Skeletal muscle satellite cell (primary cell): Measurements from ENCODE around the gene SERTAD2.
A peak's percentile ranks its signal among the peaks of the same experiment; 100 is the strongest.

ENCODE experiments used
- H3K27me3 ChIP-seq: 2 replicates; pipeline ENCODE4 v1.7.0; 2013; ENCODE audit warnings: low read length; ENCODE audit not compliant: control insufficient read depth, insufficient read depth
- H3K36me3 ChIP-seq: 2 replicates; pipeline ENCODE4 v1.7.0; 2013; ENCODE audit warnings: mild to moderate bottlenecking, control low read depth, low read length; ENCODE audit not compliant: insufficient read depth
- H3K4me1 ChIP-seq: 2 replicates; pipeline ENCODE4 v1.7.0; 2013; ENCODE audit warnings: low read length; ENCODE audit not compliant: control insufficient read depth, insufficient read depth
- H3K4me2 ChIP-seq: 2 replicates; pipeline ENCODE4 v1.7.0; 2013; ENCODE audit warnings: mild to moderate bottlenecking, low read length
- H3K4me3 ChIP-seq: 2 replicates; pipeline ENCODE4 v1.7.0; 2013; ENCODE audit warnings: low read length
- H3K9ac ChIP-seq: 2 replicates; pipeline ENCODE4 v1.7.0; 2013; ENCODE audit warnings: mild to moderate bottlenecking, low read depth, low read length, moderate library complexity
- H3K9me3 ChIP-seq: replicated peaks from 2 replicates; pipeline ENCODE4 v1.7.0; 2013; ENCODE audit warnings: mild to moderate bottlenecking, control low read depth, low read length

SERTAD2 gene

GRCh38 chr2:64609227-64609941 lies 44.3 kb downstream of the SERTAD2 start:
- H3K4me1 ChIP-seq: peaks cover 24% of the 10 kb centered on the region
- H3K9ac ChIP-seq: peak overlapping the region; percentile 77
- peaks cover 4% of the 10 kb centered on the region for H3K27me3 ChIP-seq
- H3K4me2 ChIP-seq: peak overlapping the region; percentile 83
- H3K36me3 ChIP-seq: no peaks in the 10 kb centered on the region
- peaks cover 1% of the 10 kb centered on the region for H3K9me3 ChIP-seq
- H3K4me3 ChIP-seq: peak overlapping the region; percentile 63

- Histone ChIP-seq H3K4me1 (peaks cover 24% of the 10 kb centered on the region), H3K9me3 (peaks cover 4% of the 10 kb centered on the region), H3K36me3 (no peaks in the 10 kb centered on the region), H3K9ac (peak overlapping the region; percentile 77), H3K4me3 (peak overlapping the region; percentile 63), H3K4me2 (peak overlapping the region; percentile 83), H3K27me3 (peaks cover 4% of the 10 kb centered on the region)
Measured at GRCh38 chr2:64608867-64609226, 44.9 kb downstream of the SERTAD2 start.

DNA sequence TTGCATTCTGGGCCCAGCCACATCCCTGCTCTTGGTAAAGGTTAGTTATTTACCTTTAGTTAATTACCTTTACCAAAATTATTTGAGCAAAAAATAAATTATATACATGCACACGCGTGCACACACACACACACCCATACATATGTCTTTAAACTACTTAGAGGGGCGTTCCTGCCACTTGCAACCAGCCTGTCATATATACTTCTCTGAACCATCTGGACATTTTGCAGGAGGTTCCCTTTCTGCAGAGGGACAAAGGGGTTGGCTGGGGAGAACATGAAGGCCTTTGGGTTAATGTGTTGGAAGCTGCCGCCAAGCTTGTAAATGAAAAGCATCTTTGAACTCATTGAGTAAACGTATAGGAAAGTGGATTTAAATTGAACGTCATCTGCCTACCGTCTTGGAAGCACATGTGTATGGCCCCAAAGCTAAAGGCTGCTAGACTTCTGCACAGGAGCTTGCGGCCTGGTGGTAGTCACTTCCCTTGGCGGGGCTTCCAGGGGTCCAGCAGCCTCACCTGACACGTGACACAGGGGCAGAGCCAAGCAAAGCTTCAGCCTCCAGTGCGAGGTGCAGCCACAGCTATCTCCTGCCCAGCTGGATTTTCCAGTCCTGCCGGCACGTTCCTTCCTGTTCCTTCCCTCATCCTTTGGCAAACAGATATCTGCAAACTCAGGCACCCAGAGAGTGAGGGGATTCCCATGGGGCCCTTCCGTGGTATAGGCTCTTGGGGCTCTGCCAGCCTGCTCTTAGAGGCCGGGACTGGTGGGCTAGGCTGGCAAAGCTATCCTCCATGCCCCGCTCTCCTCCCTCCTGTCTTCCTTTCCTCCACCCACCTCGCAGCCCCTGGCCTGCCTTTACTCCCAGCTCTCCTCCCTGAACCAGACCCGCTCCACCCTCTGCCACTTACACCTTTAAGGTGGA lies 46.1 kb downstream of the SERTAD2 start:
- no peaks in the 10 kb centered on the region for H3K27me3 ChIP-seq
- H3K9ac ChIP-seq: no peak overlapping the region
- H3K4me2 ChIP-seq: no peak overlapping the region
- H3K4me1 ChIP-seq: peaks cover 24% of the 10 kb centered on the region
- H3K36me3 ChIP-seq: no peaks in the 10 kb centered on the region
- peaks cover 4% of the 10 kb centered on the region for H3K9me3 ChIP-seq
- H3K4me3 ChIP-seq: no peak overlapping the region

GRCh38 chr2:64606479-64607363 lies 47.0 kb downstream of the SERTAD2 start:
- H3K9me3 ChIP-seq: peaks cover 4% of the 10 kb centered on the region
- H3K4me3 ChIP-seq: no peak overlapping the region
- peaks cover 6% of the 10 kb centered on the region for H3K27me3 ChIP-seq
- no peak overlapping the region for H3K4me2 ChIP-seq
- no peaks in the 10 kb centered on the region for H3K36me3 ChIP-seq
- peaks cover 24% of the 10 kb centered on the region for H3K4me1 ChIP-seq
- no peak overlapping the region for H3K9ac ChIP-seq

DNA sequence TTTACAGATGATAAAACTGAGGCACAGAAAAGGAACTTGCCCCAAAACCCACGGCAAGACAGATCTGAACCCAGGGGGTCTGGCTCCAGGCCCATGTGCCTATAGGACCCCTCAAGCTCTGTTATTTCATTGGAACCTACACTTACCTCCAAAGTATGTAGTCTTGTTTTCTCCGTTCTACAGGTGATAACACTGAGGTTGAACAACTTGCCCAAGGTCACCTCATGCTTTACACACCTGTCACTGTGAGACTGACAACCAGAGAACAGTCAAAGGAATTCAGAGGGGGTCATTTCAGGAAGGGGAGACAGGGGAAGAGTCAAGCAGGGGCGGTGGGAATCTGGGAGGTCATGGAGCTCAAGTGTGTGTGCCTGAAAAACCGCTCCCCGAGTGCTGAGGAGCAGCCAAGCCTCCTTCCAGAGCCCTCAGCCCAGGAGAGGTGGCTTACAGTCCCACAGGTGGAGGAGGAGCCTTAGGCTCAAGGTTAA lies 47.7 kb downstream of the SERTAD2 start:
- Histone ChIP-seq H3K4me3 (no peak overlapping the region), H3K27me3 (peaks cover 6% of the 10 kb centered on the region), H3K9ac (no peak overlapping the region)

DNA sequence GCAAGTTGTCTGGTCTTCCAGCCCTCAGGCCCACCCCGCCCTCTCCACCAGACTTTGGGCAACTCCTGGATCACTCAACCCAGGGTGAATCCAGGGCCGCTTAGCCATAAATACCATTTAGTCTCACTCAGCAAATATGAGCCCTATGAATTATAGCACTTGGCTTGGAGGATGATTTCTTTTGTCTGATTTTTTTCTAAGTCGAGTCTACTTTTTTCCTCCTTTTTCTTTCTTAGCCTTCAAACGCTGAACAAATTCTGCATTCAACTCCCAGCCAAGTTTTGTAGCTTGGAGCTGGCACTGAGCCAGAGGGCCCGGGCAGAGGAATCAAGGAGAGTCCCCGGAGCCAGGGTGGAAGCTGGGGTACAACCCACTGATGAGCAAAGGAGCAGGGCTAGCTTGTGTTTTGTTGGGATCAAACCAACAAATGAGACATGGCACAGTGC lies 48.7 kb downstream of the SERTAD2 start:
- H3K27me3 ChIP-seq: peaks cover 6% of the 10 kb centered on the region
- H3K4me2 ChIP-seq: peak overlapping the region; percentile 49
- H3K4me1 ChIP-seq: peaks cover 24% of the 10 kb centered on the region
- H3K9ac ChIP-seq: no peak overlapping the region
- H3K36me3 ChIP-seq: no peaks in the 10 kb centered on the region
- peaks cover 4% of the 10 kb centered on the region for H3K9me3 ChIP-seq
- no peak overlapping the region for H3K4me3 ChIP-seq

More for the DNA sequence above, 47.7 kb downstream of the SERTAD2 start:
- no peak overlapping the region for H3K4me2 ChIP-seq
- no peaks in the 10 kb centered on the region for H3K36me3 ChIP-seq
- H3K4me1 ChIP-seq: peaks cover 24% of the 10 kb centered on the region
- H3K9me3 ChIP-seq: peaks cover 4% of the 10 kb centered on the region

- no peak overlapping the region for H3K4me3 ChIP-seq
- H3K27me3 ChIP-seq: peaks cover 6% of the 10 kb centered on the region
- peaks cover 20% of the 10 kb centered on the region for H3K4me1 ChIP-seq
- H3K9me3 ChIP-seq: peaks cover 4% of the 10 kb centered on the region
- H3K36me3 ChIP-seq: no peaks in the 10 kb centered on the region
- H3K4me2 ChIP-seq: no peak overlapping the region
- no peak overlapping the region for H3K9ac ChIP-seq
Measured at GRCh38 chr2:64604155-64604554, 49.6 kb downstream of the SERTAD2 start.

GRCh38 chr2:64602436-64602835 lies 51.3 kb downstream of the SERTAD2 start:
- Histone ChIP-seq H3K9ac (no peak overlapping the region), H3K4me3 (no peak overlapping the region)

DNA sequence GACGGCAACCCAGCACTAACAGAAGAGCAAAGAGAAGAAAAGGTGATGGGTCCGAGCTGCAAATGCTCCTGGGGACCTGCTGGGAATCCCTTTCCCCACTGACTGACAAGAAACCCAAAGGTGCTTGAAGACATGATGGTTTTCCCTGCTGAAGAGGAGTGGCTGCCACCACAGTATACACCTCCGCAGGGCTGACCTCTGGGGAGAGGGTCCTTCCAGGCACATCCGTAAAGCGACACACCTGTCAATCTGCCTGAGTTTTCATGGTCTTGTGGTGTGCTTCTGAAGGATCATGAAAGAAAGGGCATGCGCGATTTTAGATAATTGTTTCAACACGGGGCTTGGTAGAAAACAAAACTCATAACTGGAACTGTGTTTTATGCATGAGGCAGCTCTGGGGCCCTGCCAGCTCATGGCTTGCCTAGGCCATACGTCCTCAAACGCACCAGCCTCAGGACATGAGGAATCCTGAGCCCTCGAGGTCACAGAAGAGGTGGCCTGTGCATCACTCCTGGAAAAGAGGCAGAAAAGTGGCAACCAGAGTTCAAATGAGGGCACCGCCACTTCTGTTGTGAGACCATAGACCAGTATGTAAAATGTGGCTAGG lies 51.8 kb downstream of the SERTAD2 start:
- Histone ChIP-seq H3K27me3 (peaks cover 9% of the 10 kb centered on the region), H3K4me3 (no peak overlapping the region), H3K4me1 (peaks cover 15% of the 10 kb centered on the region)

More at GRCh38 chr2:64602436-64602835, 51.3 kb downstream of the SERTAD2 start:
- H3K4me1 ChIP-seq: peaks cover 16% of the 10 kb centered on the region
- H3K27me3 ChIP-seq: peaks cover 9% of the 10 kb centered on the region
- H3K36me3 ChIP-seq: no peaks in the 10 kb centered on the region
- no peak overlapping the region for H3K4me2 ChIP-seq
- peaks cover 4% of the 10 kb centered on the region for H3K9me3 ChIP-seq

DNA sequence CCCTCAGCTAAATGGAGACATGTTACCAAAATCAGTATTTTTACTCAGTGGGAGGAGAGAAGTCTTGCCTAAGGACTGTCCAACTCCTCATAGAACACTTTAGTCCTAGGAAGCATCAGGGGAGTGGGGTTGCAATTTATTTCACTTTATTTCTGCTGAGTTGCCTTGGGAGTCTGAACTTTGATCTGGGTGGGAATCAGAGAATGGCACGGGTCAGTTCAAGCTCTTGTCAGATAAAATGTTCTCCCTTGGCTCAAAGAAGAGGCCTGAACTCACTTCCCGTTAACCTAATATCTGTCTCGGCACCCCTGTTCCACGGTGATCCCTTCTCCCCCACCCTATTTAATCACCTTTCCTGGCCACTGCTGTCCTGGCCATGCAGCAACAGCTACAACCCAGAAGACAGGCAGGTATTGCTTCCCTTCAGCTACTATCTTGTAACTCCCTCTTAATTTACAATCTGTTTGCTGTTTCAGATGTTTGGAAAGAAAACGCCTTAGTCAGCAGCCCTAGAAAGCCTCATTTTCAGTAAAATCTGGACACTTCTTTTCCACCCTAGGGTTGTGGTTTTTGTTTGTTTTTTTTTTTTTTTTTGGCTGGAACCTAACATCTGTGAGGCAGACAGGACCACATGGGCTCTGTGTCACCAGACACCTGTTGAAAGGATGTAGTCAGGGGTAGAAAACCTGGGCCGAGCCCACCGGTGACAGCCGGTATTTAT lies 52.5 kb downstream of the SERTAD2 start:
- no peaks in the 10 kb centered on the region for H3K36me3 ChIP-seq
- H3K4me2 ChIP-seq: no peak overlapping the region
- H3K27me3 ChIP-seq: peaks cover 9% of the 10 kb centered on the region
- H3K9ac ChIP-seq: no peak overlapping the region
- no peak overlapping the region for H3K4me3 ChIP-seq
- H3K4me1 ChIP-seq: peaks cover 12% of the 10 kb centered on the region
- peaks cover 4% of the 10 kb centered on the region for H3K9me3 ChIP-seq

More for the DNA sequence above, 51.8 kb downstream of the SERTAD2 start:
- no peak overlapping the region for H3K9ac ChIP-seq
- no peaks in the 10 kb centered on the region for H3K36me3 ChIP-seq
- H3K9me3 ChIP-seq: peaks cover 4% of the 10 kb centered on the region
- H3K4me2 ChIP-seq: no peak overlapping the region
